Measurements from ENCODE around the gene PJA1. TPM values are rescaled to one million over a fixed set of nuclear protein-coding genes. Genes with fewer than 3 reads are reported as not detected.
A peak's percentile ranks its signal among the peaks of the same experiment; 100 is the strongest.

Gene PJA1
- total RNA-seq, 2 experiments from 2014 or later = 14.1 to 18.9 TPM

GRCh38 chrX:69162361-69162865, 2.8 kb downstream of the PJA1 start:
- peaks cover 31% of the 10 kb centered on the region for H3K4me1 Mint-ChIP-seq (ENCODE audit: low read depth)
- no peaks in the 10 kb centered on the region for H3K27me3 Mint-ChIP-seq (ENCODE audit: low read depth)
- no peak for ATAC-seq
- peak; percentile 27 for DNase-seq
- CTCF ChIA-PET = no interaction called here
- H3K9me3 Mint-ChIP-seq (ENCODE audit: insufficient read depth) = no peaks in the 10 kb centered on the region
- peak overlapping the region; percentile 49 for H3K27ac Mint-ChIP-seq
- H3K4me3 Mint-ChIP-seq = no peak overlapping the region
- peaks cover 15% of the 10 kb centered on the region for H3K36me3 Mint-ChIP-seq (ENCODE audit: low read depth)
- POLR2A ChIA-PET = no interaction called here

- POLR2A ChIA-PET = no interaction called here
- Mint-ChIP-seq H3K36me3 (ENCODE audit: low read depth) (peaks cover 15% of the 10 kb centered on the region), H3K9me3 (ENCODE audit: insufficient read depth) (no peaks in the 10 kb centered on the region), H3K27me3 (ENCODE audit: low read depth) (no peaks in the 10 kb centered on the region), H3K4me1 (ENCODE audit: low read depth) (peaks cover 31% of the 10 kb centered on the region), H3K4me3 (no peak overlapping the region), H3K27ac (peak overlapping the region; percentile 49)
- no peak for ATAC-seq
- no peak for DNase-seq
- CTCF ChIA-PET = no interaction called here
These were observed 3.4 kb downstream of the PJA1 start for GRCh38 chrX:69161786-69162349.

- peaks cover 15% of the 10 kb centered on the region for H3K36me3 Mint-ChIP-seq (ENCODE audit: low read depth)
- H3K9me3 Mint-ChIP-seq (ENCODE audit: insufficient read depth) = no peaks in the 10 kb centered on the region
- H3K27ac Mint-ChIP-seq = no peak overlapping the region
- DNase-seq (no peak), ATAC-seq (no peak)
- no peaks in the 10 kb centered on the region for H3K27me3 Mint-ChIP-seq (ENCODE audit: low read depth)
- H3K4me1 Mint-ChIP-seq (ENCODE audit: low read depth) = peaks cover 31% of the 10 kb centered on the region
- ChIA-PET POLR2A (no interaction called here), CTCF (no interaction called here)
- no peak overlapping the region for H3K4me3 Mint-ChIP-seq
These were observed 3.9 kb downstream of the PJA1 start for GRCh38 chrX:69161371-69161770.

GRCh38 chrX:69158166-69158980, 6.9 kb downstream of the PJA1 start:
- H3K4me3 Mint-ChIP-seq = no peak overlapping the region
- no peaks in the 10 kb centered on the region for H3K27me3 Mint-ChIP-seq (ENCODE audit: low read depth)
- ATAC-seq = peak; percentile 81
- POLR2A ChIA-PET = no interaction called here
- no peak overlapping the region for H3K27ac Mint-ChIP-seq
- H3K9me3 Mint-ChIP-seq (ENCODE audit: insufficient read depth) = no peaks in the 10 kb centered on the region
- peaks cover 13% of the 10 kb centered on the region for H3K36me3 Mint-ChIP-seq (ENCODE audit: low read depth)
- H3K4me1 Mint-ChIP-seq (ENCODE audit: low read depth) = peaks cover 17% of the 10 kb centered on the region
- CTCF ChIA-PET = interaction anchor here (0.6 to 1.4 kb wide), 3 partner anchors 64 to 330 kb away, joined by 3 read pairs; partner anchors contain the start of gene EFNB1
- peak; percentile 44 for DNase-seq

GRCh38 chrX:69156638-69157037, 8.6 kb downstream of the PJA1 start:
- POLR2A ChIA-PET = no interaction called here
- H3K36me3 Mint-ChIP-seq (ENCODE audit: low read depth) = peaks cover 4% of the 10 kb centered on the region
- H3K4me1 Mint-ChIP-seq (ENCODE audit: low read depth) = peaks cover 2% of the 10 kb centered on the region
- DNase-seq (no peak), ATAC-seq (no peak)
- H3K9me3 Mint-ChIP-seq (ENCODE audit: insufficient read depth) = no peaks in the 10 kb centered on the region
- no peak overlapping the region for H3K27ac Mint-ChIP-seq
- no peaks in the 10 kb centered on the region for H3K27me3 Mint-ChIP-seq (ENCODE audit: low read depth)
- CTCF ChIA-PET = interaction anchor here (0.6 to 1.2 kb wide), 2 partner anchors 66 to 328 kb away, joined by 3 to 4 read pairs; partner anchors contain the start of gene EFNB1
- H3K4me3 Mint-ChIP-seq = no peak overlapping the region

- Mint-ChIP-seq H3K27me3 (ENCODE audit: low read depth) (no peaks in the 10 kb centered on the region), H3K27ac (no peak overlapping the region), H3K4me3 (no peak overlapping the region), H3K4me1 (ENCODE audit: low read depth) (peaks cover 2% of the 10 kb centered on the region), H3K36me3 (ENCODE audit: low read depth) (peaks cover under 1% of the 10 kb centered on the region), H3K9me3 (ENCODE audit: insufficient read depth) (no peaks in the 10 kb centered on the region)
- ChIA-PET POLR2A (no interaction called here), CTCF (interaction anchor here (1.2 kb wide), 1 partner anchor 327 kb away, joined by 3 read pairs; the partner anchor contains the start of gene EFNB1)
- DNase-seq = no peak
- no peak for ATAC-seq
These were observed 9.3 kb downstream of the PJA1 start for GRCh38 chrX:69155786-69156520.

- DNase-seq = no peak
- no peak for ATAC-seq
- Mint-ChIP-seq H3K27ac (no peak overlapping the region), H3K4me1 (ENCODE audit: low read depth) (no peaks in the 10 kb centered on the region), H3K4me3 (no peak overlapping the region), H3K9me3 (ENCODE audit: insufficient read depth) (no peaks in the 10 kb centered on the region), H3K27me3 (ENCODE audit: low read depth) (no peaks in the 10 kb centered on the region), H3K36me3 (ENCODE audit: low read depth) (no peaks in the 10 kb centered on the region)
- CTCF ChIA-PET = no interaction called here
- POLR2A ChIA-PET = no interaction called here
These were observed 11.2 kb downstream of the PJA1 start for GRCh38 chrX:69154051-69154450.

GRCh38 chrX:69153060-69153730, 12.1 kb downstream of the PJA1 start:
- Mint-ChIP-seq H3K4me3 (no peak overlapping the region), H3K4me1 (ENCODE audit: low read depth) (no peaks in the 10 kb centered on the region), H3K27ac (no peak overlapping the region), H3K9me3 (ENCODE audit: insufficient read depth) (no peaks in the 10 kb centered on the region), H3K27me3 (ENCODE audit: low read depth) (no peaks in the 10 kb centered on the region), H3K36me3 (ENCODE audit: low read depth) (no peaks in the 10 kb centered on the region)
- DNase-seq (no peak), ATAC-seq (no peak)
- CTCF ChIA-PET = no interaction called here
- POLR2A ChIA-PET = no interaction called here

- CTCF ChIA-PET = no interaction called here
- H3K36me3 Mint-ChIP-seq (ENCODE audit: low read depth) = no peaks in the 10 kb centered on the region
- H3K27me3 Mint-ChIP-seq (ENCODE audit: low read depth) = no peaks in the 10 kb centered on the region
- no peak for DNase-seq
- no peak overlapping the region for H3K4me3 Mint-ChIP-seq
- H3K9me3 Mint-ChIP-seq (ENCODE audit: insufficient read depth) = no peaks in the 10 kb centered on the region
- no peaks in the 10 kb centered on the region for H3K4me1 Mint-ChIP-seq (ENCODE audit: low read depth)
- no peak overlapping the region for H3K27ac Mint-ChIP-seq
- POLR2A ChIA-PET = no interaction called here
- ATAC-seq = no peak
These were observed 12.8 kb downstream of the PJA1 start for GRCh38 chrX:69152417-69152841.

GRCh38 chrX:69151866-69152284, 13.4 kb downstream of the PJA1 start:
- ChIA-PET CTCF (no interaction called here), POLR2A (no interaction called here)
- ATAC-seq (no peak), DNase-seq (no peak)
- no peak overlapping the region for H3K4me3 Mint-ChIP-seq
- no peaks in the 10 kb centered on the region for H3K36me3 Mint-ChIP-seq (ENCODE audit: low read depth)
- H3K9me3 Mint-ChIP-seq (ENCODE audit: insufficient read depth) = no peaks in the 10 kb centered on the region
- no peak overlapping the region for H3K27ac Mint-ChIP-seq
- H3K27me3 Mint-ChIP-seq (ENCODE audit: low read depth) = no peaks in the 10 kb centered on the region
- H3K4me1 Mint-ChIP-seq (ENCODE audit: low read depth) = no peaks in the 10 kb centered on the region

GRCh38 chrX:69150281-69150960, 14.8 kb downstream of the PJA1 start:
- no peaks in the 10 kb centered on the region for H3K36me3 Mint-ChIP-seq (ENCODE audit: low read depth)
- H3K27me3 Mint-ChIP-seq (ENCODE audit: low read depth) = no peaks in the 10 kb centered on the region
- no peak overlapping the region for H3K4me3 Mint-ChIP-seq
- ATAC-seq (no peak), DNase-seq (no peak)
- H3K9me3 Mint-ChIP-seq (ENCODE audit: insufficient read depth) = no peaks in the 10 kb centered on the region
- no peak overlapping the region for H3K27ac Mint-ChIP-seq
- no peaks in the 10 kb centered on the region for H3K4me1 Mint-ChIP-seq (ENCODE audit: low read depth)
- POLR2A ChIA-PET = no interaction called here
- CTCF ChIA-PET = no interaction called here

Data from activated CD8-positive, alpha-beta T cell treated with anti-CD3 and anti-CD28 coated beads, Interleukin-2, amount 10 ng/mL, durations not matched to agents 7 days and 5 days (primary cell).